Endometrial microvascular endothelial cells (primary cell): ENCODE measurements around the gene MCTP1. TPM values are rescaled to one million over a fixed set of nuclear protein-coding genes. Genes with fewer than 3 reads are reported as not detected.
"Not testable (repeated sequence)": the region's sequence is repeated elsewhere in the genome, so short reads cannot be mapped to it uniquely, and the experiment has no call there.

ENCODE experiments used
- in situ Hi-C: cut with HindIII; loops from 2 replicates; pipeline ENCODE4 v1.10.0; 2017; ENCODE audit warnings: low sequenced_read_pairs, low pct_unique_long_range_greater_than_20kb; ENCODE audit errors: inconsistent ontology term
- total RNA-seq: library from RNA; depleted of rRNA; stranded (reverse); fragments of >200 nt; gene quantifications from one replicate; pipeline ENCODE4 v1.2.3, GENCODE V29; 2015; ENCODE audit errors: inconsistent ontology term

The MCTP1 gene
- total RNA-seq, 1 donor from 2014 or later: 53.8 TPM

DNA sequence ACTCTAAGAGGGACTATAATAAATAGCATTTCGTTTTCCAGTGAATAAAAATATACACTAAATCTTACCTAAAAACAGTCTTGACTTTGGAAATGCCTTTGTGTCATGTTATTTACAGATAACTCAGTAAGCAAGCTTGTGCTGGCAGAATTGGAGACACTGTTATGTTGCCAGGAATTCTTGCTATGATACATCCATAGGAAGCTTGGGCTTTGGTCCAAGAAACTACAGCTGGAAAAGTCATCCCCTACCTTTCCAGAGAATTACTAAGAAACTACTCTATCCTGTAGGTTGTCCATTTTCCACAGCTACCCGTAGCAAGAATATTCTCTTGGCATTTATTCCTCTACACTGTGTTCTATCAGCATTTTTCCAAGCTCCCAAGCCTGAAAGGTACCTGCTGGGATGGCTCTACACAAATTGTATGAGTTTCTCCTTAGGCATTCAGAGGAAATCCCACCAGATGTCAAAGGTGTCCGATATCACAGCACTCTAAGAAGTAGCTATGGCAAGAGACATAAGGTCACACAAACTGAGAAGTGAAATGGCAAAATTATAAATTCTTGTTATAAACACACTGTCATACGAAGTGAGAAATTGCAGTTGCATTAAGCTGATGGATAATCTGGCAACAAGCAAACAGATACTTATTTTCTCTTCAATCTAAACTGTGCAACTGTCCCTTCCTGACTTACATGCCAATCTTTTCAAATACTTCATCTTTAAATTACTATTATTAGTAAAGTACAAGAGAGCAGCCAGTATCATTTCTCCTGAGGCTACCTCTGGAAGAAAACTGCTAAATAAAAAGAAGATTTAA is 68.5 kb downstream of the MCTP1 start:
- in situ Hi-C loops: no loop called here

- in situ Hi-C loops: not testable (repeated sequence)
Measured at GRCh38 chr5:95207811-95208210, 77.1 kb downstream of the MCTP1 start.

- in situ Hi-C loops: no loop called here
Measured at GRCh38 chr5:95194856-95195255, 90.0 kb downstream of the MCTP1 start.

GRCh38 chr5:95191330-95191729 is 93.6 kb downstream of the MCTP1 start:
- in situ Hi-C loops: no loop called here

DNA sequence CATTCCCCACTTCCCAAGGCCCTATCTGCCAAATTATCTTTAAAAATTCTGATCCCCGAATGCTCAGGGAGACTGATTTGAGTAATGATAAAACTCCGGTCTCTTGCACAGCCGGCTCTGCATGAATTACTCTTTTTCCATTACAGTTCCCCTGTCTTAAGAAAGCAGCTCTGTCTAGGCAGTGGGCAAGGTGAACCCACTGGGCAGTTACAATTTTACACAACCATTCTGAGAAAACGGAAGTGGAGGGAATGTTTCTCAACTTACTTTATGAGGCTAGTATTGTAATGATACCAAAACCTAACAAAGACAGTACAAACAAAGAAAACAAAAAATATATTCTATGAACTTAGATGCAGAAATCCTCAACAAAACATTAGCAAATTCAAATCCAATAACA is 100.0 kb downstream of the MCTP1 start:
- in situ Hi-C loops: no loop called here

GRCh38 chr5:95181644-95182043 is 103.2 kb downstream of the MCTP1 start:
- in situ Hi-C loops: no loop called here

DNA sequence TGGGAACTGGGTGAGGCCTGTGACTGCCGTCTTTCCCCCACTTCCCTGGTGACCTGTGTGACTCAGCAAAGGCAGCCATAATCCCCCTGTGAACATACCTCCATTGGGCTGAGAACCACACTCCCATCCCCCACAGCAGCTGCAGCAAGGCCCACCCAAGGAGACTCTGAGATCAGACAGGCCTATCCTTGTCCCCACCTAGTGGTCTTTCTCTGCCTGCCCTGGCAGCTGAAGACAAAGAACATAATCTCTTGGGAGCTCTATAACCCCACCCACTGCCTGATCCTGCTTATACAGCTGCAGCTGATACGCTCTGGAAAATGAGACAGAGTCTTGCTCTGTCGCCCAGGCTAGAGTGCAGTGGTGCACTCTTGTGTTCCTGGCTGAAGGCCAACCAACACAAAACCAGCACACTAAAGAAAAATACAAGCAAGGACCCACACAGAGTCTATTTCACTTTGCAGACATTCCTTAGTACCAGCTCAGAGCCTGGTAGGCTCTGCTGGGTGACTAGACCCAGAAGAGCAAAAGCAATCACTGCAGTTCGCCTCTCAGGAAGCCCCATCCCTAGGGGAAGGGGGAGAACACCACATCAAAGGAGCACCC is 106.7 kb downstream of the MCTP1 start:
- in situ Hi-C loops: no loop called here

- in situ Hi-C loops: no loop called here
Measured at GRCh38 chr5:95177456-95177855, 107.4 kb downstream of the MCTP1 start.

GRCh38 chr5:95175106-95175505 is 109.8 kb downstream of the MCTP1 start:
- in situ Hi-C loops: no loop called here

DNA sequence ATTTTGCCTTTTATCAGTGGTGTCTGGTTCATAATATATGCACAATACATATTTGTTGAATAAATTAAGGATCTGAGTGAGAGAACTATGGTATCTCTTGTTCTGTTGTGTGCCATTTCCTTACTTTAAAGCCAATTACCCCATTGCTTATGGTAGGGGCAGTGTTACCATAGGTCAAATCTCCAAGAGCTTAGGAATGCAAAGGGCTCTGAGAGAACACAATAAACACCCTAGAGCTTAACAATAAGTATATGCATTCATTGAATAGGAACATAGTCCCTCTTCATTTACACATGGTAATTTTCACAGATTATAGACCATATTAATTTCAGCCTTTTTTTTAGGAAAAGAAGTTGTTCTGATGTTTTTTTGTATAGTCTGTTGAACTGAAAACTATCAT is 112.2 kb downstream of the MCTP1 start:
- in situ Hi-C loops: no loop called here

DNA sequence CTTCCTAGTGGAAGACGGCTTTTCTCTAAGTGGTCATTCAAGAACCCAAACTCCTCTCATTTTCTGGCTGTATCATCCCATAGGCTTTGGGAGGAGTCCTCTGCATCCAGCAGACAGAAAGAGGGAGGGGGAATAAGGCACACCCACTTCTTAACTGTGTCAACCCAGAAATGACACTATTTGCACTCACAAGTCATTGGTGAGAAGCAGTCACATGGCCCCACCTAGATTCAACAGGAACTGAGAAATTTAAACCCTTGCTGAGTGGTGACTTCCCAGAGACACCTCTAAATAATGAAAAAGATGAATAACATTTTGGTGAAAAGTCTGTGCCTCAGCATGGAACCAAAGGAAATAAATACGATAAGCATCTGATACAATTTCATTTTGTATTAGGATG is 120.0 kb downstream of the MCTP1 start:
- in situ Hi-C loops: no loop called here

DNA sequence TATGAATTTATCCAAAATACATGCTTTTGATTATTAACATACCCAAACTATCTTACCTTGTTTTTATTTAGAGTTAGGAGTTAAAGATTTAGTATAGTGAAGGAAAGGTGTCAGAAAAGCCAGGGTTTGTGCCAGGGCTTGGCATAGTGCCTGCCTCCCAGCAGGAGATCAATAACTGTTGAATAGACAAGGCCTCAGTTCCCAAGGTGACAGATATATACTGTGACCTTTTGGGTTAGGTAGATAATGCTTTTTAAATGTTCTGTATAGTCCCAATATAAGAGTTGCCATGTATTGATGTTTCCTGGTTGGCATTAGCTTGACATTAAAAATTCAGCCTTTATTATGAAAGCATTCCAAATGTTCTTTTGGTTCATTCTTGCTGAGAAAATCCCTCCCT is 121.8 kb downstream of the MCTP1 start:
- in situ Hi-C loops: no loop called here

DNA sequence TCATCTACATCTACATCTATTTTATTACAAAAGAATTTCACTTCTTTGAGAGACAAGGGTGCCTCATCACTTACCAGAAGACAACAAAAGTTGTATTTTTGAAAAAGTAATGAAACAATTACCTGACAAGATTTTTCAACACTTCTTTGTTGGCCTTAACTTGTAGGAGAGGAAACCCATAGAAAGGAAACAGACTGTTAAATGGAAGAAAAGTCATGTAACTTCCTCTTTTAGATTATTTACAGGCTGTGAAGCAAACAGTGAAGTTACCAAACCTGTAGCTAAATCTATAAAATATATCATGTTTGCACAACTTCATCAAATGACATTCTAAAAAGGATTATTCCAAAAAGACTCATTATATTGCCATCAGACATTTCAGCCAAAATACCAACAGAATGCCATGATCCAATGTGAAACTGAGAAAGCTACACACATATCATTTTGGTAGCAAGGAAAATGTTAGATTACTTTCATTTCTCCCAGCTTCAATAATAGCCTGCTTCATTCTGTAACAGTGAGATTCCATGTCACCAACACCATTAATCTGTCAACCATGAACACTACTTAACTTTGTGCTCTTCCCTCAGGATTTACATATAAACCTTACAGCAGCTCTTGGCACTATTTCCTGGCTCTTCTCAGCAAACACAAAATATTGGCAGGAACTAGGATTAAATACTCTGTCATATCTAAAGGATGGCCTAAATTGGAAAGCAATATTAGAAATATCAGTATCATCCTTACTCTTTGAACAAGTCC is 122.5 kb downstream of the MCTP1 start:
- in situ Hi-C loops: no loop called here

- in situ Hi-C loops: no loop called here
Measured at GRCh38 chr5:95159603-95160002, 125.3 kb downstream of the MCTP1 start.

DNA sequence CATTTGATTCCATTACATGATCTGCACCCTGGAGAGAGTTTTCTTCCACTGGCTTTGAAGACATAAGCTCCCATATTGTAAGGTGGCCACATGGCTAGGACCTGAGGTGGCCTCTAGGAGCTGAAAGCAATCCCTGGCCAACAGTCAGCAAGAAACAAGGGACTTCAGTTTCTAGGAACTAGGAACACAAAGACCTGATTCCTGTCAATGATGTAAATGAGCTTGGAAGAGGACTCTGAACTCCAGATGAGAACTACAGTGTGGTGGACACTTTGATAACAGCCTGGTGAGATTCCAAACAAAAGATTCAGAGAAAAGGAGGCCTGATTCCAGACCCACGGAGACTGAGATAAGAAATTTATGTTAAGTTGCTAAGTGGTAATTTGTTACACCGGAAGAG is 129.0 kb downstream of the MCTP1 start:
- in situ Hi-C loops: no loop called here

DNA sequence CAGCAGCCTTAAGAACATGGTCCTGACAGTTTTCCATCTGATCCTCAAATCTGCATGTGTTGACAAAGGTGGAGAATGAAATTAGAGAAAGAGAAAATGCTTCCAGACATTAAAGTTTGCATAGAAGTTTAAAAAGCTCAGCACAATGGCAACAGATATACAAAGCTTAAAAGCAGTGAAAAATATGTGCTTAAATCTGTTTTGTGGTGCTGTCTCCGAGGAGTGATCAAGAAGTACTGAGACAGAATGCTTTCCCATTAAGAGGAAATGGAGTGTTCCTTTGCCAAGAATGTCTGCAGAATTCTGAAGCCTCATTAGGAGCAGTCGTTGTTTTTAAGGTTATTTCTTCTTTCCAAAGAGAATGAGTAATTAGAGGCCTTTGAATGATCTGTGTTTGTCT is 131.4 kb downstream of the MCTP1 start:
- in situ Hi-C loops: no loop called here

DNA sequence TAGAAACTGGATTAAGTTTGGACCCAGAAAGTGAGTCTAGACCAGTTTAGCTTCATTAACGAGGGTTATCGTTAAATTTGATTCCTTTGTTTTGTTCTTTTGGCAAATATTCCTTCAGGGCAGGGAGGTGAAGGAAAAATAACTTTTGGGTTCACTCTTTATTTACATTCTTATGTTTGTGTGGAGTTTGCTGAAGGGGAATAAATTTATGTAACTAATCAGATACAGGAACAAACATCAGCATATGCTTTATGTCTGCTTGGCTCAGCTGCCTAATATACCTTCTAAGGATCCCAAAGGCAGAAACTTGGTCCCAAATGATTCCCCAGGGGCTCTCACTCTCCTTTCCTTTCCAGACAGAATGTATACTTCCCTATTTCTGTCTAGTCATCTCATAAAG is 132.4 kb downstream of the MCTP1 start:
- in situ Hi-C loops: no loop called here

- in situ Hi-C loops: no loop called here
Measured at GRCh38 chr5:95152131-95152530, 132.8 kb downstream of the MCTP1 start.

- in situ Hi-C loops: no loop called here
Measured at GRCh38 chr5:95151694-95152093, 133.2 kb downstream of the MCTP1 start.

DNA sequence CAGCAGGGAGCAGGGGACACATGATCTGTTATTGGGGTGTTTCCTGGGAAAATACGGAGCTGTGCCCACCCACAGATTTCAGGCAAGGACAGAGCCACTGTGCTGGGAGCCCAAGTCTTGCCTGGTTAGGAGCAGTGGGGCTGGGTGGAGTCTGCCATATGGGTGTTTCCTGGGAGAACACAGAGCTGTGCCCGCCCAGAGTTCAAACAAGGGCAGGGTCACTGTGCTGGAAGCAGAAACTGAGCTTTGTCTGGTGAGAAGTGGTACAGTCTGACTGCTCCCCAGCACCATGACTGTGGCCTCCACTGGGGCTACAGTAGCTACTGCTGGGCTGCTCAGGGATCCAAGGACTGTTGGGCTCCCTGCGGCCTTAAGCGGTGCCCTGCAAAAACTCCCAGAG is 135.5 kb downstream of the MCTP1 start:
- in situ Hi-C loops: no loop called here
